Ovary (tissue), 3 donors: ENCODE data around the gene DPP9.

Source experiments
- EP300 ChIP-seq: sonication (generic); formaldehyde crosslinking; IDR thresholded peaks from one replicate; pipeline ENCODE4 v1.6.1; 2017; ENCODE audit warnings: antibody characterized with exemption
- POLR2A ChIP-seq: fragments of 450-650 bp; IDR thresholded peaks from one replicate; pipeline ENCODE4 v1.6.1; 2017; ENCODE audit warnings: antibody characterized with exemption, mild to moderate bottlenecking, moderate library complexity
- TF ChIP-seq, protein P1 (sequence below), 3 donors: fragments of 450-650 bp in 2 of 3; fragments of 200-600 bp in 1 of 3; IDR thresholded peaks; one replicate each; pipeline versions ENCODE4 v1.5.1 to v1.8.0; 2016 to 2022; ENCODE audit warnings: antibody characterized with exemption in 3 of 3, mild to moderate bottlenecking in 1 of 3
- donor health status: DM: no; HTN: no; CAD: no.

DNA sequence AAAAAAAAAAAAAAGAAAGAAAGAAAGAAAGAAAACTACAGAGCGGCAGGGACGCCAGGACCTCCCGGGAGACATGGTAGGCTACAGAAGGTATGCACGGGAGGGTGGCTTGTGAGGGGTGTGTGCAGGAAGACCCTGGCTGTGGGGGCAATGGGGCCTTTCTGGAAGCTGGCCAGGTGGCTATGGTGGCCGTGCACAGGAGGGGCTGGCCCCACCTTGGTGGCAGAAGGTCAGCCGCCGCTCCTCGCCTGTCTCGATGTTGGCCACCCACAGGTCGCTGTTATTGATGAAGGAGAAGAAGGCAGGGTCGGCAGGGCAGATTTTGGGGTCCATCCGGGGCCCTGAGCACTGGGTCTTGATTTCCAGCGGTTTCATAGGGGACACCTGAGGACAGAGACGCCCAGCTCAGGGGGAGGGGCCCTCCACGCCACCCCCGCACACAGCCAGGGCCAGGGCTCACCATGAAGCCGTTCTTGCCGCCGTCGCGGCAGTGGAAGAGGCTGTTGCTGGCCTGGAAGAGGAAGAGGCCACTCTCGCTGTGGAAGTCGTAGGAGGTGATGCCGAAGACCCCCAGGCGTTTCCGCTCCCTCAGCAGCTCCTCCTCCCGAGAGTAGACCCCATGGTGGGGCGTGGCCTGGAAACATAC, 19.8 kb downstream of the DPP9 start:
- TF ChIP-seq, protein P1, sequence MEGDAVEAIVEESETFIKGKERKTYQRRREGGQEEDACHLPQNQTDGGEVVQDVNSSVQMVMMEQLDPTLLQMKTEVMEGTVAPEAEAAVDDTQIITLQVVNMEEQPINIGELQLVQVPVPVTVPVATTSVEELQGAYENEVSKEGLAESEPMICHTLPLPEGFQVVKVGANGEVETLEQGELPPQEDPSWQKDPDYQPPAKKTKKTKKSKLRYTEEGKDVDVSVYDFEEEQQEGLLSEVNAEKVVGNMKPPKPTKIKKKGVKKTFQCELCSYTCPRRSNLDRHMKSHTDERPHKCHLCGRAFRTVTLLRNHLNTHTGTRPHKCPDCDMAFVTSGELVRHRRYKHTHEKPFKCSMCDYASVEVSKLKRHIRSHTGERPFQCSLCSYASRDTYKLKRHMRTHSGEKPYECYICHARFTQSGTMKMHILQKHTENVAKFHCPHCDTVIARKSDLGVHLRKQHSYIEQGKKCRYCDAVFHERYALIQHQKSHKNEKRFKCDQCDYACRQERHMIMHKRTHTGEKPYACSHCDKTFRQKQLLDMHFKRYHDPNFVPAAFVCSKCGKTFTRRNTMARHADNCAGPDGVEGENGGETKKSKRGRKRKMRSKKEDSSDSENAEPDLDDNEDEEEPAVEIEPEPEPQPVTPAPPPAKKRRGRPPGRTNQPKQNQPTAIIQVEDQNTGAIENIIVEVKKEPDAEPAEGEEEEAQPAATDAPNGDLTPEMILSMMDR (IDR thresholded peaks at IDR 0.05): no peak
- TF ChIP-seq POLR2A: no peak
- no peak for TF ChIP-seq EP300
